ENCODE measurements around the gene CCDC80. TPM values are rescaled to one million over a fixed set of nuclear protein-coding genes. Genes with fewer than 3 reads are reported as not detected.

The CCDC80 gene
- total and polyA plus RNA-seq, 2 experiments from 2014 or later: 26.4 to 27.7 TPM

GRCh38 chr3:112561734-112562529 is 79.0 kb downstream of the CCDC80 start, which contains the start of the genes ATG3 and SLC35A5:
TSS of gene ATG3 (minus strand) at chr3:112561962. CDS start at chr3:112561528, 434 bp downstream.
TSS of gene SLC35A5 (plus strand) at chr3:112562045. CDS start at chr3:112563404, 1,359 bp downstream.
- Histone ChIP-seq H3K36me3 (no peaks in the 10 kb centered on the region), H3K9me3 (ENCODE audit: low read depth) (no peaks in the 10 kb centered on the region), H3K4me3 (peak within 1 kb of the TSS; percentile 91), H3K27me3 (no peaks in the 10 kb centered on the region), H3K4me1 (ENCODE audit: low read depth) (no peaks in the 10 kb centered on the region), H3K27ac (peak within 1 kb of the TSS; percentile 92)
- DNase-seq (ENCODE audit: low read depth in 1 of 2, low spot score in 1 of 2): peak; percentile 98 to 99
- TF ChIP-seq, protein P1, sequence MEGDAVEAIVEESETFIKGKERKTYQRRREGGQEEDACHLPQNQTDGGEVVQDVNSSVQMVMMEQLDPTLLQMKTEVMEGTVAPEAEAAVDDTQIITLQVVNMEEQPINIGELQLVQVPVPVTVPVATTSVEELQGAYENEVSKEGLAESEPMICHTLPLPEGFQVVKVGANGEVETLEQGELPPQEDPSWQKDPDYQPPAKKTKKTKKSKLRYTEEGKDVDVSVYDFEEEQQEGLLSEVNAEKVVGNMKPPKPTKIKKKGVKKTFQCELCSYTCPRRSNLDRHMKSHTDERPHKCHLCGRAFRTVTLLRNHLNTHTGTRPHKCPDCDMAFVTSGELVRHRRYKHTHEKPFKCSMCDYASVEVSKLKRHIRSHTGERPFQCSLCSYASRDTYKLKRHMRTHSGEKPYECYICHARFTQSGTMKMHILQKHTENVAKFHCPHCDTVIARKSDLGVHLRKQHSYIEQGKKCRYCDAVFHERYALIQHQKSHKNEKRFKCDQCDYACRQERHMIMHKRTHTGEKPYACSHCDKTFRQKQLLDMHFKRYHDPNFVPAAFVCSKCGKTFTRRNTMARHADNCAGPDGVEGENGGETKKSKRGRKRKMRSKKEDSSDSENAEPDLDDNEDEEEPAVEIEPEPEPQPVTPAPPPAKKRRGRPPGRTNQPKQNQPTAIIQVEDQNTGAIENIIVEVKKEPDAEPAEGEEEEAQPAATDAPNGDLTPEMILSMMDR (IDR thresholded peaks at IDR 0.05; ENCODE audit: low read depth, low read length): no peak

GRCh38 chr3:112561484-112561733 is 79.5 kb downstream of the CCDC80 start:
- TF ChIP-seq, protein P1 (IDR thresholded peaks at IDR 0.05; ENCODE audit: low read depth, low read length): no peak
- Histone ChIP-seq H3K27ac (peak overlapping the region; percentile 92), H3K27me3 (no peaks in the 10 kb centered on the region), H3K36me3 (no peaks in the 10 kb centered on the region), H3K9me3 (ENCODE audit: low read depth) (no peaks in the 10 kb centered on the region), H3K4me1 (ENCODE audit: low read depth) (no peaks in the 10 kb centered on the region), H3K4me3 (peak overlapping the region; percentile 91)
- DNase-seq (ENCODE audit: low read depth in 1 of 2, low spot score in 1 of 2): no peak

DNA sequence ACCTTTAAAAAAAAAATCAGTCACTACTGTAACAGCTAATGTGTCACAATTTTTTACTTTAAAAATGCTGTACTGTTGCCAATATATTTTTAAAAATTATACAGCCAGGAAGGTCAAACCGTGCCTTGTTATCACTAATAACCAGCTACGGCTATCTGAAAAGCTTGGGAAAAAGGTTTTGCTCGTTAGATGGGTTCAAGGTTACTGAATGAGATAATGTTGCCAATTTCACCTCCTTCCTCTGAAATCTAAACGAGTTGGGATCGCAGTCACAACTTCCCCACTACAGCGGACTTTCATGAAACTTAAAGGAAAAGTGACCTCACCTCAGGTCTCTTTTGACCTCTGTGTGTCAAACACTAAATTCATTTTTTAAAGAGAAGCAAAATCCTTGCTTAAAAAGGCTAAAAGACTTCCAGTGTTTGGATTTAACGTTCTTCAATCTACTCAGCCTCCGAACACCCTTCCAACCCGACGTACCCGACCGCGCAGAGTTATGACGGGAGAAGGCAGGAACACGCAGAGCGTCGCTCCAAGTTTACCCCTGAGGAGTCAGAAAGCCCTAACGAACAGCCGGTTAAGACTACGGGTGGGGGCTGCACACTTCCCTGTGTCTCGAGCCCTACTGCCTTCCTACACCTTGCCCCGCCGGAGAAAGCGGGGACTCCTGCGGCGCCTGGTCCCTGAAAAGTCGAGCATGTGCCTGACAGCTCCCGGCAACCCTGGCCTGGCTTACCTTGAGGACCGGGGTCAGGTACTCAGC is 80.0 kb downstream of the CCDC80 start:
- DNase-seq (ENCODE audit: low read depth in 1 of 2, low spot score in 1 of 2): peak; percentile 87 to 91
- Histone ChIP-seq H3K4me3 (peak overlapping the region; percentile 91), H3K9me3 (ENCODE audit: low read depth) (no peaks in the 10 kb centered on the region), H3K36me3 (no peaks in the 10 kb centered on the region), H3K27ac (peak overlapping the region; percentile 92), H3K4me1 (ENCODE audit: low read depth) (no peaks in the 10 kb centered on the region), H3K27me3 (no peaks in the 10 kb centered on the region)
- TF ChIP-seq, protein P1 (IDR thresholded peaks at IDR 0.05; ENCODE audit: low read depth, low read length): no peak

- TF ChIP-seq, protein P1 (IDR thresholded peaks at IDR 0.05; ENCODE audit: low read depth, low read length): no peak
- Histone ChIP-seq H3K4me3 (peak overlapping the region; percentile 91), H3K36me3 (no peaks in the 10 kb centered on the region), H3K4me1 (ENCODE audit: low read depth) (no peaks in the 10 kb centered on the region), H3K27me3 (no peaks in the 10 kb centered on the region), H3K9me3 (ENCODE audit: low read depth) (no peaks in the 10 kb centered on the region), H3K27ac (peak overlapping the region; percentile 92)
- no peak for DNase-seq (ENCODE audit: low read depth in 1 of 2, low spot score in 1 of 2)
Observed at GRCh38 chr3:112560307-112560706, 80.6 kb downstream of the CCDC80 start.

GRCh38 chr3:112557976-112558375 is 83.0 kb downstream of the CCDC80 start:
- TF ChIP-seq, protein P1 (IDR thresholded peaks at IDR 0.05; ENCODE audit: low read depth, low read length): no peak
- no peaks in the 10 kb centered on the region for H3K9me3 ChIP-seq (ENCODE audit: low read depth)
- H3K36me3 ChIP-seq: no peaks in the 10 kb centered on the region

More at GRCh38 chr3:112557976-112558375, 83.0 kb downstream of the CCDC80 start:
- Histone ChIP-seq H3K4me1 (ENCODE audit: low read depth) (no peaks in the 10 kb centered on the region), H3K4me3 (no peak overlapping the region), H3K27ac (no peak overlapping the region), H3K27me3 (no peaks in the 10 kb centered on the region)
- DNase-seq (ENCODE audit: low read depth in 1 of 2, low spot score in 1 of 2): no peak

Data from cardiac muscle cell (in vitro differentiated cells and primary cell).